D721Med (cell line): ENCODE results near the gene MICB.

ENCODE experiments used
- DNase-seq: peaks from one replicate; pipeline ENCODE4 v3.0.0; 2011; ENCODE audit warnings: low spot score; ENCODE audit not compliant: insufficient read length
- FAIRE-seq: peaks from 2 replicates; lab custom pipeline; 2011; peaks lifted over from hg19 to GRCh38; lab: Jason Lieb, UNC
- CTCF ChIP-seq: IDR thresholded peaks from 2 replicates; pipeline ENCODE4 v1.5.1; 2012; ENCODE audit warnings: mild to moderate bottlenecking, control low read depth; ENCODE audit not compliant: insufficient read depth; ENCODE audit errors: missing control alignments

Gene MICB

GRCh38 chr6:31529329-31530150, 31.6 kb downstream of the MICB start:
- FAIRE-seq (no peak), DNase-seq (no peak)
- no peak for TF ChIP-seq CTCF

- TF ChIP-seq CTCF, result no peak
- FAIRE-seq (no peak), DNase-seq (no peak)
Observed at GRCh38 chr6:31530659-31531058, 32.7 kb downstream of the MICB start.

GRCh38 chr6:31531162-31531561, 33.2 kb downstream of the MICB start:
- no peak for FAIRE-seq
- TF ChIP-seq CTCF, result no peak
- no peak for DNase-seq

GRCh38 chr6:31531771-31532643, 34.1 kb downstream of the MICB start:
- no peak for DNase-seq
- FAIRE-seq, result no peak
- no peak for TF ChIP-seq CTCF

- FAIRE-seq, result no peak
- DNase-seq, result no peak
- TF ChIP-seq CTCF, result no peak
Observed at GRCh38 chr6:31532644-31533454, 34.9 kb downstream of the MICB start.

- no peak for DNase-seq
- no peak for TF ChIP-seq CTCF
- FAIRE-seq, result no peak
Observed at GRCh38 chr6:31533455-31533841, 35.5 kb downstream of the MICB start.
